GM12878 (cell line): ENCODE data around the gene MEAK7. TPM values are rescaled to one million over a fixed set of nuclear protein-coding genes. Genes with fewer than 3 reads are reported as not detected.

Experiments used
- ATAC-seq: fragments of 200-7000 bp; cut with Tn5 transposase; 3 replicates; pipeline ENCODE4 v1.9.1; 2020; ENCODE audit warnings: mild to moderate bottlenecking, moderate library complexity
- BruUV-seq: library from RNA; stranded (reverse); fragments of 400-500 nt; replicated peaks from 2 replicates; lab custom pipeline; 2021; lab: Mats Ljungman, UMichigan
- CTCF ChIA-PET: fragments of 300-600 bp; sonication (Branson Sonifier 250); formaldehyde crosslinking; extraction: SDS; loops from one replicate; lab custom pipeline; 2021; ENCODE audit warnings: inconsistent platforms; lab: Yijun Ruan, JAX
- POLR2A ChIA-PET: fragments of 350-600 bp; formaldehyde crosslinking; extraction: SDS; loops from one replicate; lab custom pipeline; 2021; ENCODE audit warnings: inconsistent platforms; lab: Charles Lee
- RAD21 ChIA-PET: fragments of 300-600 bp; sonication (Branson Sonifier 250); formaldehyde crosslinking; loops from one replicate; lab custom pipeline; 2023; ENCODE audit warnings: antibody characterized with exemption; ENCODE audit not compliant: unreplicated experiment; lab: Charles Lee
- SMC1A ChIA-PET: fragments of 300-600 bp; sonication (Branson Sonifier 250); formaldehyde crosslinking; loops from one replicate; lab custom pipeline; 2023; ENCODE audit not compliant: unreplicated experiment, uncharacterized antibody; lab: Charles Lee
- DNase-seq: peaks from one replicate; pipeline ENCODE4 v3.0.0-alpha.2; 2011; ENCODE audit warnings: low read depth, low spot score
- FAIRE-seq: peaks from 3 replicates; lab custom pipeline; 2011; peaks lifted over from hg19 to GRCh38; lab: Jason Lieb, UNC
- H2AFZ ChIP-seq: 2 replicates; pipeline ENCODE4 v1.6.0; 2011; ENCODE audit warnings: low read depth, low read length, control low read depth; ENCODE audit not compliant: control insufficient read depth
- H3K27ac ChIP-seq: 2 replicates; pipeline ENCODE4 v1.5.1; 2011; ENCODE audit warnings: control low read depth; ENCODE audit not compliant: control insufficient read depth, insufficient read depth
- H3K27me3 ChIP-seq, 2 experiments: replicated peaks in 1 of 2; 2 replicates each; pipeline versions ENCODE4 v1.6.0 to v1.6.1; 2011; ENCODE audit warnings: low read length in 1 of 2; ENCODE audit not compliant: control insufficient read depth in 2 of 2, insufficient read depth in 2 of 2
- H3K36me3 ChIP-seq, 2 experiments: 2 replicates each; pipeline ENCODE4 v1.5.1; 2011; ENCODE audit warnings: low read length in 1 of 2; ENCODE audit not compliant: control insufficient read depth in 2 of 2, insufficient read depth in 2 of 2
- H3K4me1 ChIP-seq: 2 replicates; pipeline ENCODE4 v1.6.1; 2011; ENCODE audit warnings: mild to moderate bottlenecking, low read length, moderate library complexity, mixed read lengths; ENCODE audit not compliant: control insufficient read depth, insufficient read depth
- H3K4me2 ChIP-seq: 2 replicates; pipeline ENCODE4 v1.6.0; 2011; ENCODE audit warnings: control low read depth; ENCODE audit not compliant: control insufficient read depth, insufficient read depth
- H3K4me3 ChIP-seq: fragments of 200-600 bp; sonication (generic); 2 replicates; pipeline ENCODE4 v1.5.1; 2016
- H3K79me2 ChIP-seq: 2 replicates; pipeline ENCODE4 v1.6.0; 2011; ENCODE audit warnings: low read length; ENCODE audit not compliant: control insufficient read depth, insufficient read depth
- H3K9ac ChIP-seq: 2 replicates; pipeline ENCODE4 v1.8.0; 2011; ENCODE audit warnings: low read length, control low read depth, mixed read lengths; ENCODE audit not compliant: control insufficient read depth, insufficient read depth
- H3K9me3 ChIP-seq: replicated peaks from 3 replicates; pipeline ENCODE4 v1.5.1; 2011; ENCODE audit warnings: mild to moderate bottlenecking, low read length; ENCODE audit not compliant: control insufficient read depth, insufficient read depth
- H4K20me1 ChIP-seq: 2 replicates; pipeline ENCODE4 v1.6.0; 2011; ENCODE audit not compliant: control insufficient read depth, insufficient read depth
- CEBPZ ChIP-seq: fragments of 150-350 bp; IDR thresholded peaks from 2 replicates; pipeline ENCODE4 v1.6.1; 2016; ENCODE audit warnings: low read depth, low read length
- CHD1 ChIP-seq: IDR thresholded peaks from 2 replicates; pipeline ENCODE4 v1.6.1; 2012; ENCODE audit warnings: low read depth, low read length, improper control_type of control experiment
- EZH2 ChIP-seq: IDR thresholded peaks from 2 replicates; pipeline ENCODE4 v1.6.1; 2012; ENCODE audit warnings: low read depth, mild to moderate bottlenecking, control low read depth, inconsistent platforms, low read length, borderline replicate concordance; ENCODE audit not compliant: control insufficient read depth
- FOS ChIP-seq: IDR thresholded peaks from 3 replicates; pipeline ENCODE4 v1.6.1; 2011; ENCODE audit warnings: borderline replicate concordance; ENCODE audit not compliant: insufficient read length; ENCODE audit errors: extremely low read depth
- FOXM1 ChIP-seq: IDR thresholded peaks from 2 replicates; pipeline ENCODE4 v1.6.1; 2012; ENCODE audit warnings: low read depth, mild to moderate bottlenecking, inconsistent platforms, low read length, moderate library complexity
- GABPA ChIP-seq: IDR thresholded peaks from 2 replicates; pipeline ENCODE4 v1.6.1; 2014; ENCODE audit warnings: antibody characterized with exemption, low read depth, mild to moderate bottlenecking, inconsistent platforms
- HDAC6 ChIP-seq: fragments of 200-600 bp; sonication (generic); IDR thresholded peaks from one replicate; pipeline ENCODE4 v1.8.0; 2017; ENCODE audit warnings: antibody characterized with exemption; ENCODE audit not compliant: unreplicated experiment
- MLLT1 ChIP-seq: fragments of 450-650 bp; IDR thresholded peaks from 2 replicates; pipeline ENCODE4 v1.6.1; 2016; ENCODE audit warnings: mild to moderate bottlenecking
- MTA3 ChIP-seq: IDR thresholded peaks from 2 replicates; pipeline ENCODE4 v1.6.1; 2012; ENCODE audit warnings: low read length, inconsistent platforms, borderline replicate concordance
- PAX5 ChIP-seq: IDR thresholded peaks from 2 replicates; pipeline ENCODE4 v1.6.1; 2011; ENCODE audit warnings: low read depth, low read length, borderline replicate concordance
- RCOR1 ChIP-seq: conservative IDR thresholded peaks from 2 replicates; pipeline ENCODE4 v1.6.1; 2012; ENCODE audit warnings: low read depth, low read length, improper control_type of control experiment
- SIN3A ChIP-seq: IDR thresholded peaks from 2 replicates; pipeline ENCODE4 v1.6.1; 2012; ENCODE audit warnings: low read depth, low read length, improper control_type of control experiment
- SIX5 ChIP-seq: IDR thresholded peaks from 2 replicates; pipeline ENCODE4 v1.6.1; 2011; ENCODE audit warnings: mild to moderate bottlenecking, low read depth, low read length, moderate library complexity; ENCODE audit not compliant: severe bottlenecking
- SREBF1 ChIP-seq: IDR thresholded peaks from 2 replicates; pipeline ENCODE4 v1.6.1; 2012; ENCODE audit warnings: mild to moderate bottlenecking, low read length
- TCF7 ChIP-seq: IDR thresholded peaks from 2 replicates; pipeline ENCODE4 v1.6.1; 2014; ENCODE audit warnings: antibody characterized with exemption, borderline replicate concordance
- WRNIP1 ChIP-seq: IDR thresholded peaks from 2 replicates; pipeline ENCODE4 v1.6.1; 2011; ENCODE audit warnings: low read depth, low read length, improper control_type of control experiment, borderline replicate concordance
- YBX1 ChIP-seq: fragments of 450-650 bp; IDR thresholded peaks from 2 replicates; pipeline ENCODE4 v1.6.1; 2016; ENCODE audit warnings: antibody characterized with exemption
- WGBS: methylation state at CpG from one replicate; pipeline ENCODE4 v1.1.6; 2016; ENCODE audit warnings: low lambda C conversion rate; ENCODE audit not compliant: insufficient replicate concordance, insufficient coverage; ENCODE audit errors: missing lambda C conversion rate; 5-methylcytosine and 5-hydroxymethylcytosine counted together
- in situ Hi-C: fragments of 300-500 bp; cut with MboI; formaldehyde crosslinking; loops from 9 replicates; pipeline ENCODE4 v1.14.3; 2018; ENCODE audit warnings: mixed read lengths
- intact Hi-C: fragments of 100-400 bp; cut with micrococcal nuclease; formaldehyde crosslinking; loops from one replicate; pipeline ENCODE4 v1.14.2; 2022; ENCODE audit not compliant: unreplicated experiment
- polyA plus RNA-seq, 11 experiments: library from polyadenylated mRNA; depleted of rRNA in 4 of 11; unstranded in 6 of 11; stranded (reverse) in 5 of 11; fragments of >200 nt; fragmentation: Nextera tagmentation in 4 of 11; fragmentation: Illumina TruSeq in 1 of 11; extraction: Ambion mirVana in 4 of 11; extraction: Trizol in 1 of 11; gene quantifications; 1 replicate in 1 of 11; 2 replicates in 10 of 11; pipeline versions ENCODE4 v1.2.1 to v1.2.3, GENCODE V29; 2011 to 2016; ENCODE audit warnings: inconsistent platforms in 2 of 11, missing spikeins in 2 of 11, low read depth in 1 of 11
- total RNA-seq, 4 experiments: library from RNA; depleted of rRNA in 3 of 4; stranded (reverse); fragments of >200 nt in 3 of 4; fragmentation: Illumina TruSeq in 1 of 4; extraction: Trizol in 1 of 4; gene quantifications; 2 replicates each; pipeline versions ENCODE4 v1.2.1 to v1.2.3, GENCODE V29; 2013 to 2021

The MEAK7 gene
- total and polyA plus RNA-seq, 10 of the 15 experiments (the other 5 are each of a cell fraction or from before 2014, with no cell fraction given): 1.4 to 11.9 (median 6.4) TPM

- no peak for DNase-seq
- H3K4me3 ChIP-seq: no peak overlapping the region
- H3K9ac ChIP-seq: no peak overlapping the region
- TF ChIP-seq HDAC6: no peak
- no peak for TF ChIP-seq PAX5
- TF ChIP-seq RCOR1: no peak
- TF ChIP-seq TCF7: no peak
- no peak for TF ChIP-seq GABPA
- no peak for TF ChIP-seq MLLT1
- TF ChIP-seq WRNIP1: no peak
- TF ChIP-seq FOXM1: no peak
- no peak for TF ChIP-seq CEBPZ
- no peak for TF ChIP-seq SIX5
- no peak for TF ChIP-seq MTA3
- no peak for TF ChIP-seq YBX1
- TF ChIP-seq EZH2: no peak
- TF ChIP-seq CHD1: no peak
- no peak for TF ChIP-seq SREBF1
- TF ChIP-seq SIN3A: no peak
- no peak for TF ChIP-seq FOS
- TF ChIP-seq, all 136 proteins: peak for 0
- Histone ChIP-seq H3K36me3 (no peaks in the 10 kb centered on the region), H3K79me2 (no peaks in the 10 kb centered on the region), H3K27ac (no peak overlapping the region), H3K9me3 (no peaks in the 10 kb centered on the region; the same call in 2 of the 3 replicates), H3K4me1 (no peaks in the 10 kb centered on the region), H3K4me2 (no peak overlapping the region), H4K20me1 (no peaks in the 10 kb centered on the region), H2AFZ (no peak overlapping the region), H3K27me3 (peaks cover 0 to 2% of the 10 kb centered on the region in 2 experiments; a peak in 1 of 4 replicates)
- intact Hi-C loops: no loop called here
- RAD21 ChIA-PET: no interaction called here
- FAIRE-seq: no peak
- ATAC-seq: no peak
- SMC1A ChIA-PET: no interaction called here
- no TSS peak for BruUV-seq
- in situ Hi-C loops: no loop called here
- CTCF ChIA-PET: no interaction called here
- WGBS: 0% methylated on average over 2 of the region's 2 CpGs
- POLR2A ChIA-PET: interaction anchor here (0.8 kb wide), 1 partner anchor 23 kb away, joined by 3 read pairs; no protein-coding TSS in a partner anchor
Measured at GRCh38 chr16:84543253-84543652, 38.8 kb upstream of the MEAK7 start.
